Kidney glomerular epithelial cell (primary cell): ENCODE results near the gene MUC21.
"Not testable (repeated sequence)": the region's sequence is repeated elsewhere in the genome, so short reads cannot be mapped to it uniquely, and the experiment has no call there.

ENCODE experiments used
- DNase-seq: peaks from one replicate; lab custom pipeline; 2025; lab: John Stamatoyannopoulos, UW

The MUC21 gene

GRCh38 chr6:31008165-31008564 is 24.6 kb downstream of the MUC21 start:
- DNase-seq: peak; percentile 58

- no peak for DNase-seq
These were observed 26.2 kb downstream of the MUC21 start for GRCh38 chr6:31009731-31010130.

GRCh38 chr6:31010393-31011060 is 27.0 kb downstream of the MUC21 start, which contains the start of gene MUC22:
MUC22 (plus strand) TSS chr6:31010474; CDS start chr6:31010707, 233 bp downstream.
- DNase-seq: peak; percentile 35

GRCh38 chr6:31011153-31011552 is 27.6 kb downstream of the MUC21 start:
- no peak for DNase-seq

- no peak for DNase-seq
These were observed 33.3 kb downstream of the MUC21 start for GRCh38 chr6:31016659-31017299.

- not testable (repeated sequence) for DNase-seq
These were observed 33.9 kb downstream of the MUC21 start for GRCh38 chr6:31017436-31017835.

- DNase-seq: no peak
These were observed 36.5 kb downstream of the MUC21 start for GRCh38 chr6:31020057-31020456.

GRCh38 chr6:31020631-31021255 is 37.2 kb downstream of the MUC21 start:
- not testable (repeated sequence) for DNase-seq

GRCh38 chr6:31021705-31022531 is 38.4 kb downstream of the MUC21 start:
- DNase-seq: not testable (repeated sequence)

GRCh38 chr6:31025595-31025994 is 42.1 kb downstream of the MUC21 start:
- no peak for DNase-seq

- DNase-seq: no peak
These were observed 47.6 kb downstream of the MUC21 start for GRCh38 chr6:31031095-31031494.

GRCh38 chr6:31033075-31033474 is 49.6 kb downstream of the MUC21 start:
- DNase-seq: no peak

GRCh38 chr6:31035862-31036497 is 52.5 kb downstream of the MUC21 start:
- DNase-seq: no peak

GRCh38 chr6:31037169-31037568 is 53.7 kb downstream of the MUC21 start:
- no peak for DNase-seq

- DNase-seq: peak; percentile 65
These were observed 54.2 kb downstream of the MUC21 start for GRCh38 chr6:31037682-31038081.

- DNase-seq: no peak
These were observed 55.0 kb downstream of the MUC21 start for GRCh38 chr6:31038559-31038958.
